GM23248 (cell line): Measurements from ENCODE around the gene CBR3.

Experiments
- EZH2 ChIP-seq: fragments of 200-600 bp; sonication (generic); IDR thresholded peaks from 2 replicates; pipeline ENCODE4 v1.6.1; 2018; ENCODE audit warnings: antibody characterized with exemption, mild to moderate bottlenecking; ENCODE audit not compliant: insufficient read depth, poor library complexity, severe bottlenecking
- EZH2phosphoT487 ChIP-seq: fragments of 200-600 bp; sonication (generic); IDR thresholded peaks from 2 replicates; pipeline ENCODE4 v1.6.1; 2018; ENCODE audit warnings: antibody characterized with exemption, moderate library complexity, mild to moderate bottlenecking, low read depth; ENCODE audit not compliant: insufficient read depth

DNA sequence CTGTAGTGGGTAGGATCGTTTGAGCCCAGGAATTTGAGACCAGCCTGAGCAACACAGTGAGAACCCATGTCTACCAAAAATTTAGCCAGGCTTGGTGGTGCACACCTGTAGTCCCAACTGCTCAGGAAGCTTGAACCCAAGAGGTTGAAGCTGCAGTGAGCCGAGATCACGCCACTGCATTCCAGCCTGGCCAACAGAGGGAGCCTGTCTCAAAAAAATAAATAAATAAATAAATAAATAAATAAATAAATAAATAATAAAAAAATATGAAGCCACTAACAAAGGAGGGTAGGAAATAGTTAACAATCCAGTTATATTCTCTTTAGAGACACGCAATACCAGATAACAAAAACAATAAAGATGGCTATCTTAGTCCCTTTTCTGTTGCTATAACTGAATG lies 11.9 kb upstream of the CBR3 start:
- TF ChIP-seq EZH2 (no peak), EZH2phosphoT487 (no peak)
